ENCODE data around the gene SNX11.

The SNX11 gene

DNA sequence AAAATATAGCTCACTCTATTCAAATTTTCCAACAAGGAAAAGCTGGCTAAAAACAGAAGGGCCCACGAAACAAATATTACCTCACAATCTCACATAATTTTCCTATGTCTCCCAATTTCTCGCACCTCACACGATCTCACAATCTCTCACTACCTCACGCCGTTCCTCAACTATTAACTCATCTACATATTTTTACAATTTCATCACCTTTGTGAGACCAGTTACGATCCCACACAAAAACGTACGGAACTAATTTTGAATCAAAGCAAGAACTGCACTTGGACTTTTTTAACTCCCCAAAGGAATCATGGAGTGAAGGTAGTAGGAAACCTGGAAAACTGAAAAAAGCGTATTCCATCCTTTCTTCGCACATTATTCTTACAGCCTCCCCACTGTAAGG, 7.4 kb upstream of the SNX11 start:
- no peak for DNase-seq

DNA sequence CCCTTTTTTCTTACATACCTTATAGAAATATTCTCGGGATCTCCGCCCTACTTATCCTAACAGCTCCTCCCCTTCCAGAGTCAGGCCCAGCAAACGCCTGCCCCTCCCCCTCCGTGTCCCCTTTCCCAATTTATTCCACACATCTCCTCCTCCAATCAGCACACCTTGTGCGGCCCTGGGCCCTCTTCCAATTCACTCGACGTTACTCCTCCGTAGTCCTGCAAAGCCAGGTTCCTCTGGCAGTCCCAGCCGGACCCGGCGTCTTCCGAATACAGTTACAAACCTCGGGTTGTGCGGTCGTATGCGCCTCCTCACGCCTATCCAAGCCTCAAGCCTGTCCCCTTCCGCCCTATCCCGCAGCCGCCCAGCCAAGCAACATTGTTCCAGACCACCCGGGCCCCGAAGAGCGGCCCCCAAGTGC, 7.0 kb upstream of the SNX11 start:
- peak; percentile 56 for DNase-seq

DNA sequence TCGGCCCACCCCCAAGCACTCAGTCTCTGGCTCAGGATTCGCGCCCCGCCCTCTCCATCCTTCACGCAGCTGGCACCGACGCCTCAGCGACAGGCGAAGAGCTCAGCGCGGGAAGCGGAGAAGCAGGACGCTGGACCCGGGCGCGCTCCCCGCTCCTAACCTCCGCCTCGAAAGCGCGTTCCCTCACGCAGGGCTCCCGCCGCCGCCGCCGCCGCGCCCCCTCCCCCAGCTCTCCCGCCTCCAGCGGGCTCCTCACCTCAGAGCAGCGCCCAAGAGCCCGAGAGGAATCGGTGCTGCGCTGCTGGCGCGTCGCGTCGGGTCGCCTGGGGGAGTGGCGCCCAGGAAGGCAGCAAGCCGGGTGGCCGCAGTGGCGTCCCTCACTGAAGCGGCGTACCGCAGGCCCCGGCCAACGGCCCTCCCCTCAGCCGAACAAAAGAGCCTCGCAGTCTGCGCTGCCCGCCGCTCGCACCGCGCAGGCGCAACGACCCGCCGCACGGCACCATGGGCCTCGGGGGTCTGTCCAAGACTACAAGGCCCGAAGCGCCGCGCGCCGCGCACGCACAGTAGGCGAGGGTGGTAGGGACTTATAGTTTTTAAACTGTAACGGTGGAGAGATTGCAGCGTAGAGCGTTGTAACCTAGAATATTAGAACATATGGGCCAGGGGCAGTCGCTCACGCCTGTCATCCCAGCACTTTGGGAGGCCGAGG, 6.4 kb upstream of the SNX11 start, which contains the start of gene CBX1:
Gene CBX1, minus strand, starts transcription at position 467 of the 709 bp plus-strand sequence. CDS start 24,474 bp downstream, outside the sequence.
- peak; percentile 97 for DNase-seq

DNA sequence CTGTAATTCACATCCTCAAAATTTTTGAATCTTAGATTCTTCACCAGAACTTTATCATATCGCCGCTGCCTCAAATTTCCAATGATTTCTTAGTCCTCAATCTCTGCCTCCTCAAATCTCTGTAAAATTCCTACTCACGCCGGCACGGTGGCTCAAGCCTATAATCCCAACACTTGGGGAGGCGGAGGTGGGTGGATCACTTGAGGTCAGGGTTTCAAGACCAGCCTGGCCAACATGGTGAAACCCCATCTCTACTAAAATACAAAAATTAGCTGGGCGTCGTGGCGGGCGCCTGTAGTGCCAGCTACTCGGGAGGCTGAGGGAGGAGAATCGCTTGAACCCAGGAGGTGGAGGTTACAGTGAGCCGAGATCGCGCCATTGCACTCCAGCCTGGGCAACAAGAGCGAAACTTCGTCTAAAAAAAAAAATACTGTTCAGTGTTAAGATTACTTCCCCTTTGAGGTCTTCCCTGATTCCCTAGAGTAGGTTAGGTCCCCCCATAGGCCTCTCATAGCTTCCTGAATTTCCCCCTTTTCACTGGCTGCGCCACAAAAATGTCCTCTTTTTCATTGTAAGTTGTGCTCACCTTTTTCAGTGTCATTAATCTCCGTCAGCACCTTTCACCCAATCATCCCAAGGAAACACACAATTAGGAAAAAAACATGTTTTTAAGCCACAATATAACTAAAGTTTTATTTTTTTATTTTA, 5.4 kb upstream of the SNX11 start:
- DNase-seq = no peak

DNA sequence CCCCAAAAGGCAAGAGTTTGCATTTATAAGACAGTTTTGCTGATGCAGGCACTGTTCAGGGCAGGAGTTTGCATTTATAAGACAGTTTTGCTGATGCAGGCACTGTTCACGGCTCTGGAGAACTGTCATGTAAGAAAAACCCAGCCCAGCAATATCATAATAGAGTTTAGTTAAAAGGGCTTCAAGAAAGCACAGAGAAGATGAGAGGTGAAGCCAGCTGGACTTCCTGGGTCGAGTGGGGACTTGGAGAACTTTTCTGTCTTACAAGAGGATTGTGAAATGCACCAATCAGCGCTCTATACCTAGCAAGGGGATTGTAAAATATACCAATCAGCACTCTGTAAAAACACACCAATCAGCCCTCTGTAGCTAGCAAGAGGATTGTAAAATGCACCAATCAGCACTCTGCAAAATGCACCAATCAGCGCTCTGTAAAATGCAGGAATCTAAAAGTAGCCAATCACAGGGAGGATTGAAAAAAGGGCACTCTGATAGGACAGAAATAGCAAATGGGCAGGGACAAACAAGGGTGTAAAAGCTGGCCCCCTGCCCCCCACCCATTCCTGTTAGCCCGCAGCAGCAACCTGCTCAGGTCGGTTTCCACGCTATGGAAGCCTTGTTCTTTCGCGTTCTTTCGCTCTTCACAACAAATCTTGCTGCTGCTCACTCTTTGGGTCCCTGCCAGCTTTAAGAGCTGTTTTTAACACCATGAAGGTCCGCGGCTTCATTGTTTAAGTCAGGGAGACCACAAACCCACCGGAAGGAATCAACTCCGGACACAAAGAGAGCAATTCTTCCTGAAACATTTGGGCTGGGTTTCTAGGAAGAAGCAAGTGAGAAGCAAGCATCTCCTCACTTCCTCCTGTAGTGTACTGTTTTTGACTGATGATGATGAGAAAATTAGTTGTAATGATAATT, 4.5 kb upstream of the SNX11 start:
- peak; percentile 92 for DNase-seq

DNA sequence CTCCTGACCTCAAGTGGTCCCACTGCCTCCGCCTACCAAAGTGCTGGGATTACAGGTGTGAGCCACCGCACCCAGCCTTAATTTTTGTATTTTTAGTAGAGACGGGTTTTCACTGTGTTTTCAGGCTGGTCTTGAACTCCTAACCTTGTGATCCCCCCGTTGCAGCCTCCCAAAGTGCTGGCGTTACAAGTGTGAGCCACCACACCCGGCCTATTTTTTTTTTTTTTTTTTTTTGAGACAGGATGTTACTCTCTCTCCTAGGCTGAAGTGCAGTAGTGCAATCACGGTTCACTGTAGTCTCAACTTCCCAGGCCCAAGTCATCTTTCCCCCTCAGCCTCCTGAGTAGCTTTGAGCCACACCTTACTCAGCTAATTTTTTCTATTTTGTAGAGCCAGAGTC, 3.1 kb upstream of the SNX11 start:
- DNase-seq = no peak

DNA sequence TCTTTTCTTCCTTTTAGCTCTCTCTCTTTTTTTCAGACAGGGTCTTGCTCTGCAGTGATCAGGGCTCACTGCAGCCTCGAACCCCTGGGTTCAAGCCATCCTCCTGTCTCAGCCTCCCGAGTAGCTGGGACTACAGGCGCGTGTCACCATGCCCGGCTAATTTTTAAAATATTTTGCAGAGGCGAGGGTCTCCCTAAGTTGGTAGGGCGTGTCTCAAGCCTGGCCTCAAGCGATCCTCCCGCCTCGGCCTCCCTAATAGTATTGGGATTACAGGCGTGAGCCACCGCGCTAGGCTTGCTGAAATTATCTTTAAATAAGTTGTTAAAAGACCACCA, 797 bp upstream of the SNX11 start:
- no peak for DNase-seq

DNA sequence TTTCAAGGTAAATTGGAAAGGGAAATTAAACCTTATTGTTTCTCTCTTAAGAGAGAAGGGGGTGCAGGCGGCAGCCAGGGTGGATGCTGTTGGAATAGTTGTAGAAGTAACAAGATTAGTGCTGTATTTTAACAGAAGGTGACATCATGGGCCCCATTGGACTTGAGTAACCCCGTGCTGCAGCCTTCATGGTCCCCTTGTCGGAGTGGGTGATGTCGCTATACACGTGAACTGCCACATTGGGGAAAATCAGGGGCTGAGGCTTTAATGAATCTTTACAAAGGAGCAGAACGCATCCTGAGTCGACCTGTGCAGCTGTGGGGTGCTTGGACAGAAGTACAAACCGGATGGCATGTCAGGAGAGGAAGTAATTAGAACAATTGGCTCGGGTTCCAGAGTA, 3.2 kb downstream of the SNX11 start:
- no peak for DNase-seq

DNA sequence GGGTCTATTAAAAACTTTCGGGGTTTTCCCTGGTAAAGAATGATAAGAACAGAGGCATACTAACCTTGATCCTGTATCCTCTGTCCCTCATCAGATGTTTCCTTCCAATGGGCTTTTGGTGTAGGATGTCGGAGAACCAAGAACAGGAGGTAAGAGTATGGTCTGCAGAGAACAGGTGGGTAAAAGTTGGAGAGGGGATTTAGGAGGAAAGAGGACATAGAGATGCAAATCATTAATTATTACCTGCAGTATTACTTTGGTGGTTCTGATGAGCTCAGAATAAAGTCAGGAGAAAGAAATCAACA, 4.3 kb downstream of the SNX11 start:
- DNase-seq = no peak

DNA sequence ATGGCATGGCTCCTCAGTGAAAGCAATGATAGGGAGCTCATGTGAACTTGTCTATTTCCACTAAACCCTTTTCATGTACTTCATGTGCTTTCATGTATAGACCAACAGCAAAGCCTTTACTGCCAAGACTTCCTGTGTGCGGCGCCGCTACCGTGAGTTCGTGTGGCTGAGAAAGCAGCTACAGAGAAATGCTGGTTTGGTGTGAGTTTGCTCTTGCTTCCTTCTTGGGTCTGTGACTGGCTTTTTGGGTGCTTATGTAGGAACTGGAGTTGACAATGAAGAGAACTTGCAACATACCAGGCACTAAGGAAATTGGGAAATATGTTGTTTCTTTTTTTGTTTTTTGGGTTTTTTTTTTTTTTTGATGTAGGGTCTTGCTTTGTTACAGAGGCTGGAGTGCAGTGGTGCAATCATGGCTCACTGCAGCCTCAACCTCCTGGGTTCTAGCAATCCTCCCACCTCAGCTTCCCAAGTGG, 5.7 kb downstream of the SNX11 start:
- DNase-seq = no peak

DNA sequence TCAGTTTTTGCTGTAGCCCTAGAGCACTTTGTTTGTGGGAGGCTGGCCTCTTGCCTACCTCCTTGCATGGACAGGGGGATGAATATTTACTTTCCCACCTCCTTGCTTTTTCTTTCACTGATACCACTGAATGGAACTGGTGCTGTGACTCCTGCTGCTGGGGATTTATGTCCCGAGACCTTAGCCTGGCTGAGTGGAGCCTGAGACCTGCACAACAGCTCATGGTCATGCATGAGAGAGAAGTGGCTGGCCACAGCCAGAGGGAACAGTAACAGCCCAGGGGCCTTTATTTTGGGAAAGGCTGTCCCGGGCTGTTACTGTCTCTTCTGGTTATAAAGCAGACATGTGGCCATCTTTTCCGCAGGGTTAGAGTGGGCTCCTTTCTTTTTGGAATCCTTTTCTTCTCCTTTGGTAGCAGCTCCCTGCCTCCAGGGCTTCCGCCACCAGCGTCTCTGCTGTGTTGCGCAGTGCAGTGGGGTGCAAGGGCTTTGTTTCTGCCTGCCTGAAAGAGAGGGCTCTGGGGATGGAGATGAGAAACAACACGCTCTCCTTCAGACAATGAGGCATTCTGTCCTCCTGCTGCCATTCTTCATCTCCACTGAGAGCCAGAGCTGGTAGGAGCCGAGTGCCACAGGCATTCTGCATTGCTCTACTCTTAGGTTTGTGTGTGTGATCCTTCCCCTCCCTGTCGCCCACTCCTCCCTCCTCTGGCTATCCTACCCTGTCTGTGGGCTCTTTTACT, 14.5 kb downstream of the SNX11 start:
- no peak for DNase-seq

DNA sequence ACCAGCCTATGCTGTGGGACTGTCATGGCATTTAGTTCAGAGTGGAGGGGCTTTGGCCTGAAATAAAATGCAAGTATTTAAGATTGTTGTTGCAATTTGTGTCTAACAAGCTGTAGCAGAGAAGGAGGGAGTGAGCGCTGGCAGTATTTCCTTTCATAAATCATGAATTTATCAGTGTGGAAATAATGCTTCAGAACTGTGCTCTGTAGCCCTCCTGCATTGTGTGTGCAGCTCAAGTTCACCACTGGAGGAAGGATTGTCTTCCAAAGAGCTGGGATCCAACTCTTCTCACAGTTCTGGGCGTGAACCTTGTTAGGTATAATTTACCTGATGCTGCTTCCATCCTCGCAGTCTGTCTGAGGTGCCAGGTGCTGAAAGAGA, 15.1 kb downstream of the SNX11 start:
- DNase-seq = no peak

DNA sequence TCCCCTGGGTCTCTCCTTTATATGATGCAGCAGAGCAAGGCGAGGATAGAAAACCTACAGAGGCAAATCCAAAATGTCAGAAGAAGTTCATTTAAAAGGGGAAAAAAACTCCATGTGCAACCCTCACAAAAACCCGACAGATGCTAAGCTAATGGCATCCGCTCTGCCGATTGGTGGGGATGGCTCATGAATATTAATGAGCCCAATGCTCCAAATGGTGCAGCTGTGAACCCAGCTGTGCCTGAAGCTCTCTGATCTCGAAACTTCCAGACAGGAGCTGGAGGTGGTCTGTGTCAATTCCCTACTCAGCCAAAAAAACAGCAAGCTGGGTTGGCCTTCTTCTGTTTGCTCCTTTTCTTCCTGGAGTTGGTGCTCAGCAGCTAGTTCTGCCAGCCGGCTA, 15.5 kb downstream of the SNX11 start:
- no peak for DNase-seq

DNA sequence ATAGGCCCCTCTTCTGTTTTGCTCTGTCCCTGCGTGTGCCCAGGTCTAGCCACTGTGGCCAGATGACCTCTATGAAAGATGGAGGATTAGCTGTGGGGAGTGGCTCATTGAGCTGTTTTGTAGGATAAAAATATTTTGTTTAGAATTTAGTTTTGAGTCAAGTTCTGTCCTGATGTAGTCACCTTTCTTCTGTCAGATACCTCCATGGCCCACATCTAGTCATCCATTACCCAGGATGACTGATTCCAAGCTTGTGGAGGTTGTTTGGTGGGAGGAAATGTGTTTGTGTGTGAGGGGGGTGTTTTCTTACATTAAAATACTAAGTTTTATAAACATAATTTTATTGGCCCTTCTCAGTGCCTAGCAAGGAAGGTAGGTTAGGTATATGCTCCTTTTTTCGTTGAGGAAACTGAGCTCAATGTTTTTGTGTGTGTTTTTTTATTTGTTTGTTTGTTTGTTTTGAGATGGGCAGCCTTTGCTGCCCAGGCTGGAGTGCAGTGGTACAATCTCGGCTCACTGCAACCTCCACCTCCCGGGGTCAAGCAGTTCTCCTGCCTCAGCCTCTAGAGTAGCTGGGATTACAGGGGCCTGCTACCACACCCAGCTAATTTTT, 16.3 kb downstream of the SNX11 start:
- no peak for DNase-seq

DNA sequence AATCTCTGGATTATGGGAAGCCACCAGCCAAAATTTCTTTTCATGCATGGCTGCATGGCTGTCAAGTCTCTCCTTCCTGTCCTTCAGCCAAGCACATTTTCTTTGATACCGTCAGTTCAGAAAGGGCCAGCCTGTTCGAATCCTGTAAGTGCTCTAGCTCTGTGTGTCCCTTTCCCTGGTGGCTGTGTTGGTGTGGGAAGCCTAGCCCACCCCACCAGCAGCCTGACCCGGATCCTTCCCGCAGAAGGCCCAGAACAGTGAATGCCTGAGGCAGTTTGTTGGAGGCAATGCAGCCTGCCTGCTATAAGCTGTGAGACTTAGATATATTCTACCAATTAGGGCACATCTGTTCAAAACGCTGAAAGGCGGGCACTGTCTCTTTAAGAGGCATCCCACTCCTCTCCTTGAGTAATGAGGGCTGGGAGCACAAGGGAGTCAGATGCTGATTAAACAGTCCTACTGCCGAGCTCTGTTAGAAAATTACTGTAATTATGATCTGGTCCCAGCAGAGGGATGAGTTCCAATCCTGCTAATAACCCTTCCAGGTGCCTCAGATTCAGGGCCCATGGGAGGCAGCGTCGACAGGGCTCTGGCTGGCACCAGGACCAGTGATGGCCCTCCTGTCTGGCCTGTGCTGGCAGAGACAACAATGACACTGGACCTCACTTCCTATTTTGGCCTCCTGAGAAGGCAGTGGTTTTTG, 18.4 kb downstream of the SNX11 start:
- no peak for DNase-seq

DNA sequence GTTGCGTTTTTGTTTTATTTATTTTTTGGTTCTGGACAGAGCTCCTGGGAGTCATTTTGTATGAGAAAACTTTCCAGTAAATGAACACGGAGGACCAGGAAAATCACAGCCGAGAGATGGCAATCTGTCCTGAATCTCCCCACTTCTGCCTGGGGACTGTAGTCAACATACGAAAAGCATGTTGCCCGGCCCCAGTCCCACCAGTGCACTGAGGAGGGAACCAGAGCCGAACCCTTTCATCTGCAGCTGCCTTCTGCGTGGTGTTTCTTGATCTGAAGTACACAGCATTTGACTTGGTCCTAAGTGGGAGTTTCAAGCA, 18.9 kb downstream of the SNX11 start:
- no peak for DNase-seq

DNA sequence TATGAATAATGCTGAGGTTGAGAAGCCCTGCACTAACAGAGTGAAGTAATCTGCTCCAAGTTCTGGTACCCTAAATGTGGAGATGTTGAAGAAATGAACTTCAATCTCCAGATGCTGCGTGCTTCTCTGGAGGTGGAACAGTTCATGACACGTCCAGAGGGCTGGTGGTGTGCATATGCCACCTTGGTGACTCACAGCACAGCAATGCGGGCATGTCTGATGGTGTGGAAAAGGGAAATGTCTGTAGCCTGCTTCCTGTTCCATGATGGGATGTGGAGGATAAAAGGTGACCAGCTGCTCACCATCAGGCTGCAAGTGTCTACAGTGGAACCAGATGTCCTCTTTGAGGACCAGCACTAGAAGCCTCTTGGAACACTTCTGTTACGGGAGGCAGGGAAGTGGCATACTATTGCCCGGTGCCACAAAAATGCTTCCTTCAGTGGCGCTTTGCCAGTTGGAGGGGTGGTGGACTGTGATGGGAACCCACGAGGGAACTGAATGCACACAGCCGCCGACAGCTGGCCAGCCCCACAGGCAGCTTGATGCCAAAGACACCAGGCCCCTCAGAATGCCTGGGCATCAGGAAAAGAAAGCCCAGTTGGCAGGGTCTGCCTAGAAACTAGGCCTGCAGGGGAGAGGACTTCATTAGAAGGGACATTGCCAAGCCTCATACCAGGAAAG, 19.9 kb downstream of the SNX11 start:
- DNase-seq = no peak

DNA sequence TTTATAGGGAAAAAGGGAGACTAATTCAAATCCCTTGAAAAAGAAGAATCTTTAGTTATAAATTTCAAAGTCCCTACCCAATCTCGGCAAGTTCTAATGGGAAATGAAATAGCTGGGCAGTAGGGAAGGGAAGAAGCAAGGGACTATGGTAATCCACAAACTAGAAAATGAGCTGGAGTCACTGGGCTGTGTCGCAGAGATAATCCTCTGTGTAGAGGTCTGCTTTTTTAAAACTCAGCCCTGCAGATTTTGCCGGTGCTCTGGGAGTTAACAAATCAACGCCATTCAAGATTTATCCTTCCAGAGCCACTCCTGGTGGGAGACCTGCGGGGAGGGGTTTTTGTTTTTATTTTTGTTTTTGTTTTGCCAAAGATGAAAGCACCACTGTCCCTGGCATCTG, 20.8 kb downstream of the SNX11 start:
- DNase-seq = no peak

DNA sequence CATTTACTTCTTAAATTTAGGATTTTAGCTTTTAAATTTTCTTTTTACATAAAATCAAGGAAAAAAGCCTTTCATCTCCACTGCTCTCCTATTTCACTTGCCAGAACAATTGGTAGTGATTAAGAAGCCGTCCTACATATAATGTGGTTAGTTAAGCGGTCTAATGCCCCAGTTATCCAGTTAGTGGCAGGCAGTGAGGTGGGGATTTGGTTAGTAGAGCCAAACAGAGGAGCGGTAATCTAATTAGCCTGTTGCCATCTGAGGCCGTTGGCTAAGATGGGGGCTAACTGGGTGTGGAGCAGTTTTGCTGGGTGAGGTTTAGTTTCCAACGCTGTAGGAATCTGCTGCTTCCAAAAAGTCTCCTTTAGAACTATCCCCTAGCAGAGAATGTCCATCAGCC, 22.4 kb downstream of the SNX11 start:
- DNase-seq = no peak

DNA sequence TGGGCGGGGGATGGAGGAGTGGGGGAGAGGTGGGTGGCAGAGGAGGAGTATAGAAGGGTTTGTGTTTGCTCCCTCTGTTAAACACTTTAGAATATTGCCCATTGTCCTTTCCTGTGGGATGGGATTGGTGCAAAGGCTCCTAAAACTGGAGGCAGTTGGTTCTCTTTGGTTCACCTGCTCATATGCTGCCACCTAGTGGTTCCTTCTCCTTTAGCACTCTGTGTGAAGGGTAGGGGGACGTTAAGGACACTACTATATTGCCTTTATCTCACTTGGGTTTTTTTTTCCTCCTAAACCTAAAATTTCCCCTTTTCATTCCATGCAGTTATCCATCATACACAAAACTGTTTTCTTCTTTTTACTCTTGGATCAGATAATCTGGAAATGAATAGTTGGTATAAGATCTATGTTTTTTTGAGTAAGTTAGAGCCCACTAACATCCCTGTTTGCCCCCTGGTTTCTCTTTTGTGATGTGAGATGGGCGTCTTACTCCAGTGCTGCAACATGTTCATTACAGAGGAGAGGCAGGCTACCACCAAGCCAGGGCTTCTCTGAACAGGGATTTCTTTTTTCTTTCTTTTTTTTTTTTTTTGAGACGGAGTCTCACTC, 23.8 kb downstream of the SNX11 start:
- DNase-seq = peak; percentile 72

DNA sequence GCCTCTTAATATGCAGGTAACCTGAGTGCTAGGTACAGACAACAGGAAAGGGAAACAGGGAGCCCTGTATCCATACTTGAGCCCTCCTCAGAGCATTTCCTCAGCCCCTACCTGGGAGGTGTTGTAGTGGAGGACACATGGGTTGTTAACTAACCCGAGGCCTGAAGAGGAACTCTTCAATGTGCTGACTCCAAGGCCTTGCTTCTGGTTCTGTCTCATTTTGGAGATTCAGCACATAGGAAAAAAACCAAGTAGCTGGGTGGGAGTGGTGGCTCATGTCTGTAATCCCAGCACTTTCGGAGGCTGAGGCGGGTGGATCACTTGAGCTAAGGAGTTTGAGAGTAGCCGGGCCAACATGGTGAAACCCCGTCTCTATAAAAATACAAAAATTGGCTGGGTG, 24.8 kb downstream of the SNX11 start:
- peak; percentile 92 for DNase-seq
